ENCODE measurements around the gene PPCDC.

- TF ChIP-seq ZFP3 (CRISPR knock-in tag; IDR thresholded peaks at IDR 0.05) (no peak), OSR1 (CRISPR knock-in tag; IDR thresholded peaks at IDR 0.05) (no peak), ESRRG (CRISPR knock-in tag; IDR thresholded peaks at IDR 0.05) (no peak), ZFP30 (CRISPR knock-in tag; IDR thresholded peaks at IDR 0.05) (no peak), BACH2 (CRISPR knock-in tag; IDR thresholded peaks at IDR 0.05; ENCODE audit: borderline replicate concordance) (no peak), TOX (CRISPR knock-in tag; IDR thresholded peaks at IDR 0.05; ENCODE audit: borderline replicate concordance) (no peak), CREB5 (CRISPR knock-in tag; IDR thresholded peaks at IDR 0.05; ENCODE audit: low read depth) (no peak), POU6F1 (CRISPR knock-in tag; IDR thresholded peaks at IDR 0.05; ENCODE audit: borderline replicate concordance, low read depth) (no peak)
- TF ChIP-seq, protein P1, sequence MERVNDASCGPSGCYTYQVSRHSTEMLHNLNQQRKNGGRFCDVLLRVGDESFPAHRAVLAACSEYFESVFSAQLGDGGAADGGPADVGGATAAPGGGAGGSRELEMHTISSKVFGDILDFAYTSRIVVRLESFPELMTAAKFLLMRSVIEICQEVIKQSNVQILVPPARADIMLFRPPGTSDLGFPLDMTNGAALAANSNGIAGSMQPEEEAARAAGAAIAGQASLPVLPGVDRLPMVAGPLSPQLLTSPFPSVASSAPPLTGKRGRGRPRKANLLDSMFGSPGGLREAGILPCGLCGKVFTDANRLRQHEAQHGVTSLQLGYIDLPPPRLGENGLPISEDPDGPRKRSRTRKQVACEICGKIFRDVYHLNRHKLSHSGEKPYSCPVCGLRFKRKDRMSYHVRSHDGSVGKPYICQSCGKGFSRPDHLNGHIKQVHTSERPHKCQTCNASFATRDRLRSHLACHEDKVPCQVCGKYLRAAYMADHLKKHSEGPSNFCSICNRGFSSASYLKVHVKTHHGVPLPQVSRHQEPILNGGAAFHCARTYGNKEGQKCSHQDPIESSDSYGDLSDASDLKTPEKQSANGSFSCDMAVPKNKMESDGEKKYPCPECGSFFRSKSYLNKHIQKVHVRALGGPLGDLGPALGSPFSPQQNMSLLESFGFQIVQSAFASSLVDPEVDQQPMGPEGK (CRISPR knock-in tag; IDR thresholded peaks at IDR 0.05; ENCODE audit: borderline replicate concordance) = no peak
These were observed 14.3 kb downstream of the PPCDC start for GRCh38 chr15:75037685-75038084.
